SK-N-MC (cell line): Measurements from ENCODE around the gene DNAJC21.
"Not testable (repeated sequence)": the region's sequence is repeated elsewhere in the genome, so short reads cannot be mapped to it uniquely, and the experiment has no call there.

Experiments used
- DNase-seq: peaks from one replicate; pipeline ENCODE4 v3.0.0-alpha.2; 2011; ENCODE audit warnings: low read depth, low spot score
- H3K27ac ChIP-seq: fragments of 200-600 bp; sonication (generic); 2 replicates; pipeline ENCODE4 v1.5.1; 2016; ENCODE audit warnings: mixed run types
- H3K36me3 ChIP-seq: fragments of 200-600 bp; sonication (generic); 2 replicates; pipeline ENCODE4 v1.6.1; 2017; ENCODE audit warnings: antibody characterized with exemption, low read length, mixed read lengths; ENCODE audit not compliant: insufficient read depth
- H3K4me3 ChIP-seq: fragments of 200-600 bp; sonication (generic); 2 replicates; pipeline ENCODE4 v1.5.1; 2016
- H3K9ac ChIP-seq: fragments of 200-600 bp; sonication (generic); 2 replicates; pipeline ENCODE4 v1.8.0; 2017; ENCODE audit warnings: mixed run types, mixed read lengths; ENCODE audit not compliant: insufficient read length
- H3K9me3 ChIP-seq: fragments of 200-600 bp; sonication (generic); 2 replicates; pipeline ENCODE4 v1.6.1; 2017; ENCODE audit warnings: low read depth, mild to moderate bottlenecking, antibody characterized with exemption, low read length, moderate library complexity, mixed read lengths
- EZH2 ChIP-seq: fragments of 200-600 bp; sonication (generic); IDR thresholded peaks from one replicate; pipeline ENCODE4 v1.6.1; 2017; ENCODE audit warnings: antibody characterized with exemption
- FOXP2 ChIP-seq: optimal IDR thresholded peaks from 2 replicates; pipeline ENCODE3; 2011; ENCODE audit warnings: mild to moderate bottlenecking, moderate library complexity; ENCODE audit not compliant: insufficient read depth; ENCODE audit errors: extremely low read length, control extremely low read depth
- POLR2AphosphoS5 ChIP-seq: IDR thresholded peaks from 2 replicates; pipeline ENCODE4 v1.6.1; 2012; ENCODE audit warnings: mild to moderate bottlenecking, low read depth, low read length, borderline replicate concordance

Gene DNAJC21

GRCh38 chr5:34944460-34945047, 15.2 kb downstream of the DNAJC21 start:
- no peak overlapping the region for H3K4me3 ChIP-seq
- H3K9me3 ChIP-seq: no peaks in the 10 kb centered on the region
- TF ChIP-seq FOXP2: no peak
- no peak for TF ChIP-seq EZH2
- no peak for TF ChIP-seq POLR2AphosphoS5
- peaks cover 37% of the 10 kb centered on the region for H3K36me3 ChIP-seq
- DNase-seq: no peak
- H3K9ac ChIP-seq: no peak overlapping the region
- no peak overlapping the region for H3K27ac ChIP-seq

GRCh38 chr5:34957321-34957720, 28.0 kb downstream of the DNAJC21 start:
- DNase-seq: no peak
- Histone ChIP-seq H3K9ac (no peak overlapping the region), H3K27ac (no peak overlapping the region), H3K4me3 (no peak overlapping the region), H3K9me3 (no peaks in the 10 kb centered on the region), H3K36me3 (peaks cover 6% of the 10 kb centered on the region)
- TF ChIP-seq FOXP2 (no peak), POLR2AphosphoS5 (no peak)

- Histone ChIP-seq H3K27ac (no peak overlapping the region), H3K4me3 (no peak overlapping the region), H3K9me3 (no peaks in the 10 kb centered on the region), H3K36me3 (peaks cover 4% of the 10 kb centered on the region), H3K9ac (no peak overlapping the region)
- no peak for DNase-seq
- no peak for TF ChIP-seq EZH2
Measured at GRCh38 chr5:34957857-34958690, 28.7 kb downstream of the DNAJC21 start.

GRCh38 chr5:34959323-34959722, 30.0 kb downstream of the DNAJC21 start:
- no peaks in the 10 kb centered on the region; the same call in 1 of the 2 replicates for H3K36me3 ChIP-seq
- H3K9ac ChIP-seq: no peak overlapping the region
- DNase-seq: no peak
- H3K27ac ChIP-seq: no peak overlapping the region
- TF ChIP-seq EZH2: no peak
- no peak for TF ChIP-seq FOXP2
- TF ChIP-seq POLR2AphosphoS5: no peak
- no peak overlapping the region for H3K4me3 ChIP-seq
- H3K9me3 ChIP-seq: no peaks in the 10 kb centered on the region

- no peak for DNase-seq
- Histone ChIP-seq H3K4me3 (no peak overlapping the region), H3K9me3 (no peaks in the 10 kb centered on the region), H3K9ac (no peak overlapping the region), H3K27ac (no peak overlapping the region), H3K36me3 (no peaks in the 10 kb centered on the region)
- no peak for TF ChIP-seq POLR2AphosphoS5
- no peak for TF ChIP-seq EZH2
- no peak for TF ChIP-seq FOXP2
Measured at GRCh38 chr5:34967540-34967939, 38.2 kb downstream of the DNAJC21 start.

GRCh38 chr5:34968258-34968657, 38.9 kb downstream of the DNAJC21 start:
- Histone ChIP-seq H3K36me3 (no peaks in the 10 kb centered on the region), H3K27ac (no peak overlapping the region), H3K9me3 (no peaks in the 10 kb centered on the region), H3K9ac (no peak overlapping the region), H3K4me3 (no peak overlapping the region)
- TF ChIP-seq POLR2AphosphoS5 (no peak), FOXP2 (no peak), EZH2 (no peak)
- no peak for DNase-seq

GRCh38 chr5:34970552-34970951, 41.2 kb downstream of the DNAJC21 start:
- Histone ChIP-seq H3K4me3 (no peak overlapping the region), H3K9ac (no peak overlapping the region), H3K27ac (no peak overlapping the region), H3K9me3 (no peaks in the 10 kb centered on the region), H3K36me3 (no peaks in the 10 kb centered on the region)
- no peak for TF ChIP-seq POLR2AphosphoS5
- DNase-seq: no peak

GRCh38 chr5:34971655-34972054, 42.3 kb downstream of the DNAJC21 start:
- H3K36me3 ChIP-seq, H3K9me3 ChIP-seq, H3K9ac ChIP-seq, H3K4me3 ChIP-seq, H3K27ac ChIP-seq, DNase-seq: not testable (repeated sequence)

- H3K9me3 ChIP-seq: no peaks in the 10 kb centered on the region
- no peak for TF ChIP-seq POLR2AphosphoS5
- TF ChIP-seq FOXP2: no peak
- TF ChIP-seq EZH2: no peak
- H3K36me3 ChIP-seq: no peaks in the 10 kb centered on the region
- no peak overlapping the region for H3K27ac ChIP-seq
- no peak overlapping the region for H3K9ac ChIP-seq
- DNase-seq: no peak
- H3K4me3 ChIP-seq: no peak overlapping the region
Measured at GRCh38 chr5:34976347-34976746, 47.0 kb downstream of the DNAJC21 start.
